ENCODE results near the gene CD248.
"Not testable (repeated sequence)": the region's sequence is repeated elsewhere in the genome, so short reads cannot be mapped to it uniquely, and the experiment has no call there.

DNA sequence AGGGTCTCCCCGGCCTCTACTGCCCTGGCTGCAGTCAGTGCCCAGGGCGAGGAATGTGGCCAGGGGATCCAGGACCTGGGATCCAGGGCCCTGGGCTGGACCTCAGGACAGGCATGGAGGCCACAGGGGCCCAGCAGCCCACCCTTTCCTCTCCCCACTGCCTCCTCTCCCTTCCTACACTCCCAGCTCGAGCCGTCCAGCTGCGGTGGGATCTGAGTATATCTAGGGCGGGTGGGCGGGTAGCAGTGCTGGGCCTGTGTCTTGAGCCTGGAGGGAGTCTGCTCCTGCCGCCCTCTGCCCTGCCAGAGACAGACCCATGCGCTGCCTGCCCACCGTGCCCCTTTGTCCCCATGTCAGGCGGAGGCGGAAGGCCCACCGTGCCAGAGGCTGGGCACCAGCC is 40.2 kb downstream of the CD248 start:
- TF ChIP-seq, protein P1, sequence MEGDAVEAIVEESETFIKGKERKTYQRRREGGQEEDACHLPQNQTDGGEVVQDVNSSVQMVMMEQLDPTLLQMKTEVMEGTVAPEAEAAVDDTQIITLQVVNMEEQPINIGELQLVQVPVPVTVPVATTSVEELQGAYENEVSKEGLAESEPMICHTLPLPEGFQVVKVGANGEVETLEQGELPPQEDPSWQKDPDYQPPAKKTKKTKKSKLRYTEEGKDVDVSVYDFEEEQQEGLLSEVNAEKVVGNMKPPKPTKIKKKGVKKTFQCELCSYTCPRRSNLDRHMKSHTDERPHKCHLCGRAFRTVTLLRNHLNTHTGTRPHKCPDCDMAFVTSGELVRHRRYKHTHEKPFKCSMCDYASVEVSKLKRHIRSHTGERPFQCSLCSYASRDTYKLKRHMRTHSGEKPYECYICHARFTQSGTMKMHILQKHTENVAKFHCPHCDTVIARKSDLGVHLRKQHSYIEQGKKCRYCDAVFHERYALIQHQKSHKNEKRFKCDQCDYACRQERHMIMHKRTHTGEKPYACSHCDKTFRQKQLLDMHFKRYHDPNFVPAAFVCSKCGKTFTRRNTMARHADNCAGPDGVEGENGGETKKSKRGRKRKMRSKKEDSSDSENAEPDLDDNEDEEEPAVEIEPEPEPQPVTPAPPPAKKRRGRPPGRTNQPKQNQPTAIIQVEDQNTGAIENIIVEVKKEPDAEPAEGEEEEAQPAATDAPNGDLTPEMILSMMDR (IDR thresholded peaks at IDR 0.05), result not testable (repeated sequence)
- TF ChIP-seq POLR2AphosphoS5 (IDR thresholded peaks at IDR 0.05), result not testable (repeated sequence)
